H1 (cell line): ENCODE measurements around the gene MMP25.

Source experiments
- EP300 ChIP-seq, 2 experiments: IDR thresholded peaks; 1 replicate in 1 of 2; 2 replicates in 1 of 2; pipeline ENCODE4 v1.6.1; 2011 to 2012; ENCODE audit warnings: low read depth in 2 of 2, low read length in 2 of 2, mild to moderate bottlenecking in 2 of 2, borderline replicate concordance in 1 of 2, inconsistent platforms in 1 of 2, moderate library complexity in 1 of 2
- EZH2 ChIP-seq: fragments of 200-600 bp; sonication (generic); IDR thresholded peaks from 2 replicates; pipeline ENCODE4 v1.7.1; 2012; ENCODE audit warnings: low read depth, mild to moderate bottlenecking, moderate library complexity, low read length, inconsistent platforms; ENCODE audit not compliant: severe bottlenecking
- FOSL1 ChIP-seq: IDR thresholded peaks from 2 replicates; pipeline ENCODE4 v1.6.1; 2011; ENCODE audit warnings: mild to moderate bottlenecking, low read depth, low read length, moderate library complexity; ENCODE audit not compliant: insufficient read depth
- POLR2A ChIP-seq, 2 experiments: IDR thresholded peaks; 1 replicate in 1 of 2; 2 replicates in 1 of 2; pipeline ENCODE4 v1.6.1; 2011; ENCODE audit warnings: low read depth in 2 of 2, low read length in 2 of 2, mild to moderate bottlenecking in 2 of 2; ENCODE audit errors: control extremely low read depth in 1 of 2
- RFX5 ChIP-seq: IDR thresholded peaks from 2 replicates; pipeline ENCODE4 v1.6.1; 2011; ENCODE audit warnings: low read depth, low read length, improper control_type of control experiment, borderline replicate concordance
- RNF2 ChIP-seq: fragments of 200-900, 300-1000 bp; sonication (generic); IDR thresholded peaks from 2 replicates; pipeline ENCODE4 v1.7.1; 2016; ENCODE audit warnings: borderline replicate concordance, low read depth, mild to moderate bottlenecking, antibody characterized with exemption, low read length; ENCODE audit not compliant: poor library complexity, severe bottlenecking; ENCODE audit errors: missing control alignments
- SP4 ChIP-seq: IDR thresholded peaks from 2 replicates; pipeline ENCODE4 v1.6.1; 2012; ENCODE audit warnings: low read length, inconsistent platforms
- TAF1 ChIP-seq: IDR thresholded peaks from 2 replicates; pipeline ENCODE4 v1.6.1; 2011; ENCODE audit warnings: mild to moderate bottlenecking, low read depth, low read length
- TCF12 ChIP-seq: IDR thresholded peaks from 2 replicates; pipeline ENCODE4 v1.6.1; 2011; ENCODE audit warnings: low read depth, mild to moderate bottlenecking, low read length
- TF ChIP-seq, protein P1 (sequence below), 3 experiments: IDR thresholded peaks; 1 replicate in 2 of 3; 2 replicates in 1 of 3; pipeline versions ENCODE4 v1.5.1 to v1.6.1; 2011; ENCODE audit warnings: low read length in 3 of 3, mild to moderate bottlenecking in 3 of 3, inconsistent platforms in 2 of 3, low read depth in 1 of 3, moderate library complexity in 1 of 3; ENCODE audit not compliant: insufficient read depth in 1 of 3; ENCODE audit errors: control extremely low read depth in 1 of 3

GRCh38 chr16:3022684-3023414 lies 23.5 kb upstream of the MMP25 start:
- TF ChIP-seq EZH2 (no peak), SP4 (no peak), TCF12 (no peak), POLR2A (IDR thresholded peaks at IDR 0.05; ENCODE audit: control extremely low read depth in 1 of 2, low read depth in 2 of 2, low read length in 2 of 2) (peak in 1 of 2 experiments; percentile 40; a peak in 2 of 3 replicates), RNF2 (no peak), RFX5 (no peak), TAF1 (no peak), EP300 (IDR thresholded peaks at IDR 0.05; ENCODE audit: borderline replicate concordance in 1 of 2, low read depth in 2 of 2, low read length in 2 of 2) (no peak), FOSL1 (no peak)
- TF ChIP-seq, protein P1, sequence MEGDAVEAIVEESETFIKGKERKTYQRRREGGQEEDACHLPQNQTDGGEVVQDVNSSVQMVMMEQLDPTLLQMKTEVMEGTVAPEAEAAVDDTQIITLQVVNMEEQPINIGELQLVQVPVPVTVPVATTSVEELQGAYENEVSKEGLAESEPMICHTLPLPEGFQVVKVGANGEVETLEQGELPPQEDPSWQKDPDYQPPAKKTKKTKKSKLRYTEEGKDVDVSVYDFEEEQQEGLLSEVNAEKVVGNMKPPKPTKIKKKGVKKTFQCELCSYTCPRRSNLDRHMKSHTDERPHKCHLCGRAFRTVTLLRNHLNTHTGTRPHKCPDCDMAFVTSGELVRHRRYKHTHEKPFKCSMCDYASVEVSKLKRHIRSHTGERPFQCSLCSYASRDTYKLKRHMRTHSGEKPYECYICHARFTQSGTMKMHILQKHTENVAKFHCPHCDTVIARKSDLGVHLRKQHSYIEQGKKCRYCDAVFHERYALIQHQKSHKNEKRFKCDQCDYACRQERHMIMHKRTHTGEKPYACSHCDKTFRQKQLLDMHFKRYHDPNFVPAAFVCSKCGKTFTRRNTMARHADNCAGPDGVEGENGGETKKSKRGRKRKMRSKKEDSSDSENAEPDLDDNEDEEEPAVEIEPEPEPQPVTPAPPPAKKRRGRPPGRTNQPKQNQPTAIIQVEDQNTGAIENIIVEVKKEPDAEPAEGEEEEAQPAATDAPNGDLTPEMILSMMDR (IDR thresholded peaks at IDR 0.05; ENCODE audit: control extremely low read depth in 1 of 3, insufficient read depth in 1 of 3, low read depth in 1 of 3, low read length in 3 of 3): no peak
